ENCODE measurements around the gene PRH1.

Gene PRH1

GRCh38 chr12:10838461-10838860, 45.6 kb downstream of the PRH1 start:
- DNase-seq, result no peak
